ENCODE results near the gene TGFB2.

DNA sequence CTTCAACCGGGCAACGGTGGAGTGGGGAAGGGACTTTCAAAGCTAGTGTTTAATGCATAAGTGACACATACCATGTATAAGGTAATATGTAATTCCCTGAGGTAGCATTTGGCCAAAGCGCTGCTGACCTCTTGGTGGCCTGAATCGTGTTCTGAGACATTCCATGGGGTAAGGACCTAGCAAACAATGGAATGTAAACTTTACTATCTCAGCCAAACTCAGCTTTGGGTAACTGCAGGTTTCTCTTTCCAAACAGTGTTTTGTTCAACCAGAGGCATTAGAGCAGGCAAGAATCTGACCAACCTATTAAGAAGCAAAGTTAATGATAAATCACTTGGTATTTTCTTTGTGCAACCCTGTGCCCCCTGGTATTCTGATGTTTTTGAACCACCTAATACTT, 22.0 kb downstream of the TGFB2 start:
- TF ChIP-seq, protein P1, sequence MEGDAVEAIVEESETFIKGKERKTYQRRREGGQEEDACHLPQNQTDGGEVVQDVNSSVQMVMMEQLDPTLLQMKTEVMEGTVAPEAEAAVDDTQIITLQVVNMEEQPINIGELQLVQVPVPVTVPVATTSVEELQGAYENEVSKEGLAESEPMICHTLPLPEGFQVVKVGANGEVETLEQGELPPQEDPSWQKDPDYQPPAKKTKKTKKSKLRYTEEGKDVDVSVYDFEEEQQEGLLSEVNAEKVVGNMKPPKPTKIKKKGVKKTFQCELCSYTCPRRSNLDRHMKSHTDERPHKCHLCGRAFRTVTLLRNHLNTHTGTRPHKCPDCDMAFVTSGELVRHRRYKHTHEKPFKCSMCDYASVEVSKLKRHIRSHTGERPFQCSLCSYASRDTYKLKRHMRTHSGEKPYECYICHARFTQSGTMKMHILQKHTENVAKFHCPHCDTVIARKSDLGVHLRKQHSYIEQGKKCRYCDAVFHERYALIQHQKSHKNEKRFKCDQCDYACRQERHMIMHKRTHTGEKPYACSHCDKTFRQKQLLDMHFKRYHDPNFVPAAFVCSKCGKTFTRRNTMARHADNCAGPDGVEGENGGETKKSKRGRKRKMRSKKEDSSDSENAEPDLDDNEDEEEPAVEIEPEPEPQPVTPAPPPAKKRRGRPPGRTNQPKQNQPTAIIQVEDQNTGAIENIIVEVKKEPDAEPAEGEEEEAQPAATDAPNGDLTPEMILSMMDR (IDR thresholded peaks at IDR 0.05), result no peak
- TF ChIP-seq POLR2AphosphoS5 (IDR thresholded peaks at IDR 0.05), result peak in 1 of 3 donors; percentile 29
- no peak for TF ChIP-seq EP300 (IDR thresholded peaks at IDR 0.05)
- TF ChIP-seq POLR2A (IDR thresholded peaks at IDR 0.05), result no peak

All from stomach (tissue), 4 donors.